HG03066 (cell line): Measurements from ENCODE around the gene LRRTM3.

Experiments
- ATAC-seq: cut with Tn5 transposase; IDR thresholded peaks from one replicate; pipeline ENCODE4 v1.9.1; 2021; ENCODE audit warnings: low read depth; ENCODE audit not compliant: unreplicated experiment

The LRRTM3 gene

DNA sequence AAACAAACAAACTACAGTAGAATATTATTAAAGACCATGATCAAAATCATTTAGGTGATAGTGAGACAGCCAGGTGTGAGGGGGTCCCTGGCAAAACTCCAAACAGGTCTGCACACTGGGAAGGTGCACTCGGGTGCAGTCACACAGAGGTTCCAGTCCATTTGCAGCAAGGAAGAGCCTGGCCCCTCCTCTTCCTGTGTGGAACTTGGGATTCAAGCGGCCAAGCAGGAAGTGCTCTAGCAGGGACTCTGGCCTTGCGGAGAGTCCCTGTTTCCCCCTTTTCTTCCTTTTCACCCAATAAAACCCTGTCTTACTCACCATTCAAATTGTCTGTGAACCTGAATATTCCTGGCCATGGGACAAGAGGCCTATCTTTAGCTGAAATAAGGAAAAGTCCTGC lies 181.8 kb downstream of the LRRTM3 start:
- ATAC-seq, result no peak

DNA sequence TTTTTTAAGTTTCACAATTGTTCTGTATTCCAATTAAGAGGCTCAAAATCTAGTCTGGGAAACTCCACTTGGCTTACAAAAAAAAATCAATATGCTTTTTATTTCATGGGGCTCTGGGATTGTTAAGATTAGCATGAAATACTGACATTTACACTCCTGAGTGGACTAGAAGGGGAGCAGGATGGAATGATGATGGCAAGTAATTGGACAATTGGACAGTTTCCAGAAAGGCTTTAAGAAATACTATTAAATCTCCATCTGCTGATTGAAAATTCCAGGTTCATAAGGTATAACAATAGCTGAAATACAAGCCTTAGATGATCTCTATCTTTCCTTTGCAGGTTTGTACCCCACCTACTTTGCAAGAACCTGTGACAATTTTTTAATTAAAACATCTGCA lies 184.4 kb downstream of the LRRTM3 start:
- no peak for ATAC-seq

DNA sequence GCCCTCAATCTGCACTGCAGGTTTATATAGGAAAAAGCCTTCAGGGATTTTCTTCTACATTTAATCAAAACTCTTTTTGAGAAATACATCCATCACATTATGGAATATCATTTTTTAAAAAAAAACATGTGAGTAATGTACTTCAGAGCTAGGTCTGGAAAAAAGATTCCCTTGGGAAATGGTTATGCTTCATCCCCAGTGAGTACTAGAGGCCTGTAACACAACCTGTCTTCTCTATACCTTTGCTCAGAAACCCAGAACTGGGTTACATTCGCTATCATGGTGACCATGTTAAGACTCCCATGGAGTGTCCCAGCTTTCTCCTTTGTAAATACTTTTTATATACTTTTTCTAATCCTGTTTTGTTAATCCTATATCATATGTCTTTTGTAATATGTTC lies 186.9 kb downstream of the LRRTM3 start:
- ATAC-seq, result no peak

DNA sequence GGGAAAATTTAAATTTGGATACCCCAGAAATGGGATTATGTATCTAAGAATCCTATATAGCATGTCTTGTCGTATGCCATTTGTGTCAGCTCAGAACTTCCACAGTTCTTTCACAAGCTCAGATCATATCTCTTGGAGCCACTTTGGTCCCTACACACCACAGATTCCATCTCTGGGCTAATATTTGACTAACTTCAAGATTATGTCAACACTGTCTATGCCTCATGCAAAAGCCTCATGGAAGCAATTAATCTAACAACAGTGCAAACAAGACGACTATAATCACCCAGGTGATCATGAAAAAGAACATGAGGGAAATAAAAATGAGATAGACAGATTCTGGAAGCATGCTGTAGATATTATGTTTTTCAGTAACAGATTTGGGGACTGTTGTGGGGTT lies 189.1 kb downstream of the LRRTM3 start:
- no peak for ATAC-seq

DNA sequence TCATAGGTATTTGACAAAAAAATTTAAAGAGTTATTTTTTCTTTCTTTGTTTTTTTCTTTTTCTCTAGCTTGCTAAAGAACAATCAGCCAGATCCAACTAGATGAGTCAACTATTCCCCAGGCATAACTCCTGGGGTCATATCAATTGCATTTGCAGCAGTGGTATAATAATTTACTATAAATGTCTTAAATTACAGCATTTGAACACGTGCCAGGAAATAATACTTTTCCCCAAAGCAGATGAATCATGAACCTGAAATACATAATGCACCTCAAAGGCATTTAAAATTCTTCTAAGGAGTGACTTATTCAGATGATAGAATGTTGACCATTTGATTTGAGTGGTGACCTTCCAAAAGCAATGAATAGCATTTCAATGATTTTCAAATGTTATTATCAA lies 190.1 kb downstream of the LRRTM3 start:
- ATAC-seq, result no peak

DNA sequence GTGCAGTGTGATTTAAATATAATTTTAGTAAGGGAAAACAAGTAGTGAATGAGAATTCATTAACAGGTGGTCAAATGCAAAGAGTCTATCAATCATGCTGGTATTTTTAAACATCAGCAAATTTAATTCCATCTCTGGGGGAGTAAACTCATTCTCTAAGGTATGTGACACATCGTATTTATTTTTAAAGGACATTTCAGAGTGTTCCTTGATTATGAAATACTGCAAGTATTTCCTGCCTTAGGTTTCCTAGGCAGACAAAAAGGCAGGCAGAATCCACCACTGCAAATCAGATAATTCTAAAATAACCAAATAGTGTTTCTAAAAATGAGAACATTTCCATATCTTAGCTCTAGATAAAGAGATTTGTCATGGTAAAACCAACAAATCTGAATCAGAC lies 193.8 kb downstream of the LRRTM3 start:
- no peak for ATAC-seq

DNA sequence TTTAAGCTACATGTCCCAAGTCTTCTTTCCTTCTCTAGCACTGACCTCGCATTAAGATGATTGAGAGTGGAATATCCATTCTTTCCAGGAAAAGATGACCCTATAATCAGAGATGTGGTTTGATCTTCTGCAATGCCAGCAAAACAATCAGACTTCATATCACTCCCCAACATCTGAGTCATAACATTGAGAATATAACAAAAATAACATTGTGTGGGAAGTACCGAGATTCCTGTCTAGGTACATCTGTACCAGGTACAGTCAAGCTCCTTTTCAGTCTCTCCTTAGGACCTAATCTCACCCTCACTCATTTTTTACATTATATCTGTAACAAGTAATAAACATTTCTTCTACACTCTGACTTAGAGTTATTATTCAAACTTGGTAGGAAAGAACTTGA lies 201.6 kb downstream of the LRRTM3 start:
- ATAC-seq, result no peak

DNA sequence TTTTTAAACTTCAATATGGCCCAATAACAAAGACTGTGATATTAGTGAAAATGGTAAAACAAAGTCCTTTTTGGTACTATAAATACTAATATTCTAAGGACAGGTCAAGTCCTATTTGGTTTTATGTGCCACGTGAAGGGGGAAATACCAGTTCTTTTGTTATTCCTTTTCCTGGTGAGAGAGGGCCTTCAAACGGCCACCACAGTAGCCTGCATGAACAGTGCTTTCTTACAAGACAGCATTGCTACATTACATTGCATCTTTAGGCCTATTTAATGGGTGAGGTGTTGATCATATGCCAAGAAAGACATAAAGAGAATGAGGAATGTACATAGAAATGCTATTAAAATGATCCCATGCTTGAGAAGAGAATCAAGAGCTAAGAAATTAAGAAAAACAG lies 214.8 kb downstream of the LRRTM3 start:
- no peak for ATAC-seq

DNA sequence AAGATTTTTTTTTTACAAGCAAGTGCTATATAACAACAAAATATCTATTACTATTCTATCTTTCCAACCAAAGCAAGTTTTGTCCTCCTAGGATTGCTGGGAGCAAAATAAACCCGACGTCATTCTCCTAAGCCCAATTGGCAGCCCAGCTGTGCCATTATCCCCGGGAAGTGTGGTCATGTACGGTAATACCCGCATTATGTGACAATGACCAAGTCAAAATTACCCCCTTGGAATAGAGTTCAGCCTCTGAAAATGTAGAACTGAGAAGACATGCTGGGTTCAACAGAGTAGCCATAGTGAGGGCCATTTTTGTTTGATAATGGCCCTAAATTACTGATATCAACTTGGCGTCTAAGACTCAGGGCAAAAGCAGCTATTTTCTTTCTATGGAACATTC lies 215.5 kb downstream of the LRRTM3 start:
- no peak for ATAC-seq

DNA sequence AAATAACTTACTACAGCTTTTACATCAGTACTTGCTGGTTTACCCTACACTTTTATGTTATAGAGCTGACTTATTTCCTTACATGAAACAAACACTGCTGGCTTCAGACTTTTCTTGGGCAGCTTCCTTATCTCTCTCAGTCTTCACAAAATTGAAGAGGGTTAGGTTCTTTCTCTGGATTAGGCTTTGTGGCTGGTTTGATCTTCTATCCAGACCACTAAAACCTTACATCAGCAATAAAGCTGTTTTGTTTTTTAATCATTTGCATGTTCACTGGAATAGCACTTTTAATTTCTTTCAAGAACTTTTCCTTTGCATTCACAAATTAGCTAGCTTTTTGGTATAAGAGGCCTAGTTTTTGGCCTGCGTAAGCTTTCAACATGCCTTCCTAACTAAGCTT lies 218.7 kb downstream of the LRRTM3 start:
- ATAC-seq, result no peak
